ENCODE data around the gene MTR.

Gene MTR

DNA sequence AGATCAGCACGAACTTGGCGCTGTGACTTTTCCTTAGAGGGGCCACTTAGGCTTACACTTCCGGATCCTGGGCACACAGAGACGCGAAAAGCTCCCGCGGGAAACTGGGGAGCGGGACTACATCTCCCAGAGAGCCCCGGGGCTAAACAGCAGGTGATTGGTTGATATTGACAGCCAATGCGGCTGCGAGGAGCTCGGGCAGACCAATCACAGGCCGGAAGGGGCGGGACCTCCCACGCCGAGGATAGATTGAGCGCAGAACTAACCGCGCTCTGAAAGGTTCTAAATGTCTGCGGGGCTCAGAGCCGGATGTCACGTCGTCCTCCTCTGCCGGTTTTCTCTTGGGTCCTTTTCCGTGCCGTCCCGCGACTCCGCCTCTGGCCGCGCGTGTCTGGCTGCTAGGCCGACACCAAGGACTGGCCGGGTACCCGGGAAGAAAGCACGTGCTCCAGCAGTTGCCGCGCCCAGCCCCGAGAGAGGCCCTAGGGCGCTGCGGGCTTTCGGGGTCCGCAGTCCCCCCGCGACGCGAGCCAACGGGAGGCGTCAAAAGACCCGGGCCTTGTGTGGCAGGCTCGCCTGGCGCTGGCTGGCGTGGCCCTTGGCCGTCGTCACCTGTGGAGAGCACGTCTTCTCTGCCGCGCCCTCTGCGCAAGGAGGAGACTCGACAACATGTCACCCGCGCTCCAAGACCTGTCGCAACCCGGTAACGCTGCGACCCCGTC, at the start of gene MTR:
Gene MTR, plus strand, starts transcription at position 258 of the 722 bp plus-strand sequence. Its CDS starts 412 bp downstream, at position 670.
- peak; percentile 88 for DNase-seq

DNA sequence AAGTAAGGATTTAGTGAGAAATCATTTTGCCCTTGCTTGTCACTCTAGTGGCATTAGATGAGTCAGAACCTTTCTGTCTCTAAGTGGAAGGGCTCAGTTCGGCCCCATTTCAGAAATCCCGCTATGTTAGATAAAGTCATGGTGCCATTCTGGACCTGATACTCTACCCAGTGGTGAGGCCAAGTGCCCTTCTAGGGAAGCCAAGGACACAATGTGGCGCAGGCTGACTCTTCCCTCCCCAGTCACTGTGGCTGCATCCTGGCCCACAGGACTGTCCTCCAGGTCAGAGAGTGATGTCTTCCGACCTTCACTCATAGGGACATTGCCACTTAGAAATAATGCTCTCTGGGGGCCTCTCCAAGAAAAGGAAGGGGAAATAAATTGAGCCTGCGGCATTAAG, 48.3 kb upstream of the MTR start:
- DNase-seq = no peak

DNA sequence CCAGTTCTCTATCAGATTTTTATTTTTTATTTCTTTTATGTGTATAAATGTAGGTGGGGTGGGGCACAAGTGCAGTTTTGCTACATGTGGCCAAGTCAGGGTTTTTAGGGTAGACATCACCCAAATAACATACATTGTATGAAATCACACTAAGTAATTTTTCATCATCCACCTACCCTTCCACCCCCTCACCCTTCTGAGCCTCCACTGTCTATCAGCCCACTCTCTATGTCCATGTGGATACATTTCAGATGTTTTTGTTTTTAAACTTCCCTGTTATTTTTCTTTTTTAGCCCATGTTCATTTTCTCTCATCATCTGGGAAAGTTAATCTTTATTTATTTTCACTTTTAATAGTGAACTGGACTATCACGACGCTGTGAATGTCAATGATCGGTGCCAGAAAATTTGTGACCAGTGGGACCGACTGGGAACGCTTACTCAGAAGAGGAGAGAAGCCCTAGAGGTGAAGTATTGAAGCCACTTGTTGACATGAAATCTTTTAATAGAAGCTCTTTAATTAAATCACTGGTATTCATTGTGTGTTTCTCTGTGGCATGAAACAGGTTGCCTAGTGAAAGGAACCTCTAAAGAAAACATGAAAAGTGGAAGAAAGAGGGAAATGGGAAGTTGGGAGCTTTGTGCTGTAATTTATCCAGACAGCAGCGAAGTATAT, 47.6 kb upstream of the MTR start:
- no peak for DNase-seq

DNA sequence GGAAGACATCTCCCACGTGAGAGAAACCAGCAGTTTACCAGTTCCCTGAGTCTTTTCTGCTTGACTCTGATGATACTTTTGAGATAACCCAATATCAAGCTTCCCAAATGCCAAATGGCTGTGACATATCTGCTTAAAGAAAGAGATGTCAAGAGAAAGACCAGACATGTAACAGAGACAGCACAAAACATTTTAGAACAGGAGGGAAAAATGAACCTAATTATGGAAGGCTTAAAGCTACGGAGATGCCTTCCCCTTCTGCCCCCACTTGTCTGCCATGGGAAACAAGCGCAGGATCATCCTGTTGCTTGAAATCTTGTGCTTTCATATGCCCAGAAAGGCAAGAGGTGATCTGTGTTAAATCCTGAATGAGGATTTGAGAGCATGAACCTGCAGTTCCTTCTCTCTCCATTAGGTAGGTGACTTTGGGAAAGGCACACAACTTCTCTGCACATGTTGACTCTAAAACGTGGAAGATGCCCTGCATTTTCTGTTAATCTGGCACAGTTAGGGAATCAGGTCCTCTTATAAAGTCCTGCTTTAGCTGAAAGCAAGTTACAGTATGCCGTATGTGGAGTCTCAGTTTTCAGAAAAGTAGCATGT, 46.7 kb upstream of the MTR start:
- DNase-seq = no peak

DNA sequence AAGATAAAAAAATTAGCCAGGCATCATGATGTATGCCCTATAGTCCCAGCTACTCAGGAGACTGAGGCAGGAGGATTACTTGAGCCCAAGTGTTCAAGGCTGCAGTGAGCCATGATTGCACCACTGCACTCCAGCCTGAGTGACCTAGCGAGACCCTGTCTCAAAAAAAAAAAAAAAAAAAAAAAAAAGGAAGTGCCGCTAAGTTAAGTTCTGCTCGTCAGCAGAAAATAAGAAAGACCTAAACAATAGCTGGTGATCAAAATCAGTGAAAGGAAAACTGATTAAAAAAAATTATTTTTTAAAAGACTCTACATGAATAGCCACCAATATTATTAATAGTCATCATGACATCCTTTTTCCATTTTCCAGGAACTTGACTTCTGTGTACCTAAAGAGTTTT, 44.2 kb upstream of the MTR start:
- DNase-seq = no peak

DNA sequence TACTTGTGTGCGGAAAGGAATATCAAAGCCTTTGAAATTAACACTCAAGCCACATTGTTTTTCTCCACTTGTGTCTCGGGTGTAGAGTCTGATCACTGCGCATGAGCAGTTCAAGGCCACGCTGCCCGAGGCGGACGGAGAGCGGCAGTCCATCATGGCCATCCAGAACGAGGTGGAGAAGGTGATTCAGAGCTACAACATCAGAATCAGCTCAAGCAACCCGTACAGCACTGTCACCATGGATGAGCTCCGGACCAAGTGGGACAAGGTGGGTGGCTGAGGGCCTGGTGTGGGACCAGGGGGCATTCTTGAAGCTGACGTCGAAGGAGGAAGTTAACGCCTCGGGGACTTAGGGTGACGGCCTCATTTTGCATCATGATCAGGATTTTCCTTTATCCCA, 43.7 kb upstream of the MTR start:
- DNase-seq = no peak

DNA sequence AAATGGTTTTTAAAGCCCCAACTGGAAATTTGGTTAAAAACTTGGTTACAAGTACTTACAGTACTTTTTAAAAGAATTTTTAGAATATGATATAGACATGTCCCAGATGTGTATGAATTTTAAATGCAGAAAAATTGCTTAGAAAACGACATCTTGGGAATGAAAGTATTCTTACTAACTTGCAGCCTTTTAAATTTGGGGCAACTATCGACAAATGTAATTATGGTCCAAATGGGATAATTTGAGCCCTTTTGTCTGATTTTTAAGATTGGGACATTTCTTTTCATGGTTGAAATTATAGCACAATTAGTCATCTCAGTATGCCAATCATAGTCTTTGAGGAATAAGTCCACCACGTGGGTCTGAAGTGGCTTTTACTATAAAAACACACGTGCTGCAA, 43.2 kb upstream of the MTR start:
- no peak for DNase-seq

DNA sequence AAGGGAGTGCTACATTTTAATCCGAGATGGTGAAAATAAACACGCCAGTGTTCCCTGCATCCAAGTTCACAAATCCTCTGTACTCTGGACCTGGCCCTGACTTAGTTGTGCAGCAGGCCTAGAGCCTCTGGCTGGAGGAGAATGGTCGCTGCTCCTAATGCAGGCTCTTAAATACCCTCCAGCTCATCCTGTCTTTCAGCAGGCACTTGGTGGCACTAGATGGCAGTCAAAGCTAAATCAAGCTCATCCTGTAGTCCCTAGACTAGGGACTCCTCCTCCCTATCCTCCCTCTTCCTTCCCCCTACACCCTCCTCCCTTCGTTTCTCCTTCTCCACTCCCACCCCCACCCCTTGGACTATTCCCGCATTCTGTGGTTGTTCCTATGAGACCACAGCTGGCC, 41.6 kb upstream of the MTR start:
- DNase-seq = no peak

DNA sequence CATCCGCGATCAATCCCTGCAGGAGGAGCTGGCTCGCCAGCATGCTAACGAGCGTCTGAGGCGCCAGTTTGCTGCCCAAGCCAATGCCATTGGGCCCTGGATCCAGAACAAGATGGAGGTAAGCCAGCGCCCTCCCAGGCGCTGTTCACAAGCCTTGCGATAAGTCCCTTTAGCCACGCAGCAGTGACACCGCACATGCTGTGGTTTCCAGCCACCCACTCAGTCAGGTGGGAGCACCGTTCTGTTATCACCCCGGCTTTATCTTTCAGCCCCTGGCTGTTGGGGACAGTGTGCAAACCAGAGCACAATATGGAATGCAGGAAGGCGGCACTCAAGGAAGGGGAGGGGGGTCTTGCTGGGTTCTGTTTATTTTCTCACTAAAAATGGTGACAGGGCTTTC, 41.1 kb upstream of the MTR start:
- no peak for DNase-seq

DNA sequence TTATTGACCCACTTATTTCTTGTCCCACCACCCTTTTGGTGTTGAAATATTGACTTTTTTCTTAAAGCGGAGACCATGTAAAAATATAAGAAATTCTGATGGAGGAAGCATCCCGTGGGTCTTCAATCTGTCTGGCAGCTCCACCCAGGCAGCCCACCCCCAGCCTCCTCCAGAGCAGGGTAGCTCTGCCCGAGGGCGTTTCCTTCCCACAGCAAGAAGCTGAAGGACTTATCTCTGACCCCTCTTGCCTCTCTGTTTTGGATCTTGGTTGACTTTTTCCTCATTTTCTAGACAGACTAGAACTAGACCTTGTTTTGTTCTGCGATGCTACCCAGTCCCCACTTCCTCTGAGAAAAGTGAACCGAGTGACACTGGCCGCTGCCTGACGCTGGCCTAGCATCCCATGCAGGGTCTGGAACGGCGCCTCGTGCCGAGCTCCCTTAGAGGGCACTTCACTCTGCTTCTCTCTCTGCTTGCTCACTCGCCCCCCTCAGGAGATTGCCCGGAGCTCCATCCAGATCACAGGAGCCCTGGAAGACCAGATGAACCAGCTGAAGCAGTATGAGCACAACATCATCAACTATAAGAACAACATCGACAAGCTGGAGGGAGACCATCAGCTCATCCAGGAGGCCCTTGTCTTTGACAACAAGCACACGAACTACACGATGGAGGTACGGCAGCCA, 40.4 kb upstream of the MTR start:
- no peak for DNase-seq

DNA sequence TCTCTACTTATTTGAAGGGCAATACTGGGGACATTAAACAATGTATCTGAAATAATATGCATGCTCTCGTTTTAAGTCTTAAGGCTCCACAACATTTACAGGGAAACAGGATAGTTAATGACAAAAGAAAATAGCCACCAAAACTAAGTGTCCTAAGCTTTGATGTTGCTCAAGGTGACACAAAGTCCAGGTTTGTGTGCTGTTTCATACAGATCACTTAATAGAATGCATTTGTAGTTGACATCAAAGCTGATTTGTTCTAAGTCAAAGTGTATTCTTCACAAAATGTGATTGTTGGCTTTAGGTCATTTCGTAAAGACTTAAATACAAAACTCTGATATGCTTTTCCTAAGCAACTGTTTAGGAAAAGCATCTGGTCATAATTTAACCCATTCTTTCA, 37.5 kb upstream of the MTR start:
- no peak for DNase-seq

DNA sequence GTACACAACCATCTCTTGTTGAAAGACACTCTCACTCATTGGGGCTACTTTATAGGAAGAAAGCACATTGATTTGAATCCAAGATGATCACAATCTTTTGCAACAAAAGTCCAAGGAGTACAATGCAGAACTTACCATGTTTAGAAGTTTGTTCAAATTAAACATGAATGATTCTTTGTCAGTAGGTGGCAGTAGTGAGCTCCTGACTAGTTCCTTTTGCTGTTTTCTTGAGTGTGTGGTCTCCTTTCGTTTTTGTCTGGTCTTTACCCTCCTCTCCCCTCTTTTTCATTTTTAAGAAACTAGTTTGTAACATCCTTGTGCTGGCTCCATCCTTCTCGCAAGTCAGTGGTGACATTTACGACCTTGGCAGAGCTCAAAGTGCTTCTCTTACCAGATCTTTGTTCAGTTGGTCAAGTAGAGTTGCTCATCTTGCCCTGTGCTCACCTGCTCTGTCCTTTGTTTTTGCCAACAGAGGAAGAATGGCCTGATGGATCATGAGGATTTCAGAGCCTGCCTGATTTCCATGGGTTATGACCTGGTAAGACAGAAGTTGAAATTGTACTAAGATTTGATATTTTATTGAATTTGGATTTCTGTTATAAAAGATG, 35.7 kb upstream of the MTR start:
- DNase-seq = no peak

DNA sequence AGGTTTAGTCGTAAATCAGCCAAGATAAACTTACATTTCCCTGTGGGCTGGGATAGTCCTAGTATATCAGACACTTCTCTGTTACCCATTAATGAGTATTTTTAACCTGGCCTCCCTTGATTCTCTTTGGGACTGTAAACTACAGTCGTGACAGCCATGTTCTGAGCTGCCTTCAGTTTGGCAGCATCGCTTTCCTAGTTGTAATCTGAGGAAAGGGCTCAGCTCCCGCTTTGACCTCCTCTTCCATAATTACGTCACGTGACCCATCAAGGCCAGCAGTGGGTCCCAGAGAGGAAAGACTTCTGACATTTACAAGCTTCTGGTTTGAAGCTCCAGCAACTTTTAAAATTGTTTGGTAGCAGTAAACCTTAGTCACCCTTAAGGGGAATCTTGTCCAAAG, 34.6 kb upstream of the MTR start:
- DNase-seq = no peak

DNA sequence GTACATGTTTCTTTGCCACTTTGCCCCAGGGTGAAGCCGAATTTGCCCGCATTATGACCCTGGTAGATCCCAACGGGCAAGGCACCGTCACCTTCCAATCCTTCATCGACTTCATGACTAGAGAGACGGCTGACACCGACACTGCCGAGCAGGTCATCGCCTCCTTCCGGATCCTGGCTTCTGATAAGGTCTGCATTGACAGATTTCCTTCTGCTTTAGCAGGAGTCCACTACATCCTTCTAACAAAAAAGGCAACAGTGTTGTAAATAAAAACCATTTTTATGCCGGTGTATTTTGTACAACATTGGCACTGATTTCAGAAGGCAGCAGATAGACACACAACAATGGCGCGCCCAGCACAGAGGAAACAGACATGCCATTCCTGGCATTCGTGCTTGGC, 34.1 kb upstream of the MTR start:
- no peak for DNase-seq

DNA sequence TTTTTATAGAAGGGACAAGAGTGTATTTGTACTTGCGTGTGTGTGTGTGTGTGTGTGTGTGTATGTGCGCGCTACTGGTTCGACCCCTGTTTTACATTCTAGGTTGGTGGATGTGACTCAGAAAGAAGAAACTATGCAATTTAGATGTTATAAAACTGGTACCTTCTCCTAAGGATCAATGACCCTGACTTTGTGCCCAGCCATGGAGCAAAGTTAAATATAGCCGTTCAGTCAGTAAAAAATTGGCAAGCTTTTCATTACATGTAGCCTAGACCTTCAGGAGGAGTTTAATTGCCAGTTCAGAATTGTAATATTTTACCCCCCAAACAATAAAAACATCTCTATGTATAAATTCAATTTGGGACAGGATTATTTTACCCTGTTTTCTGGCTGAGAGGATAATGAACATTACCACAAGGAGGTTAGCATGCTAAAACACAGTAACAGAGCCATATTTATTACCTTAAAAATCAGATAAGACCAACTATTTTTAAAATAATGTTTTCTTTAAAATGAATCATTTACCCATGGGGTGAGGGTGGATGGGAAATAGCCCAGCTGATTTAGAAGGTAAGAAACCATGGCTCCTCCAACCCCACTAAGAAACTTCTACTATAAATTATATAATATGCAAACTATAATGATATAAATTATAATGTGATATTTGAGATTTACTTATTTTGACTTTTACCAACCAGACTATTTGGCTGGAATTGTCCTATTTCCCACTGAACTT, 33.5 kb upstream of the MTR start:
- DNase-seq = no peak

DNA sequence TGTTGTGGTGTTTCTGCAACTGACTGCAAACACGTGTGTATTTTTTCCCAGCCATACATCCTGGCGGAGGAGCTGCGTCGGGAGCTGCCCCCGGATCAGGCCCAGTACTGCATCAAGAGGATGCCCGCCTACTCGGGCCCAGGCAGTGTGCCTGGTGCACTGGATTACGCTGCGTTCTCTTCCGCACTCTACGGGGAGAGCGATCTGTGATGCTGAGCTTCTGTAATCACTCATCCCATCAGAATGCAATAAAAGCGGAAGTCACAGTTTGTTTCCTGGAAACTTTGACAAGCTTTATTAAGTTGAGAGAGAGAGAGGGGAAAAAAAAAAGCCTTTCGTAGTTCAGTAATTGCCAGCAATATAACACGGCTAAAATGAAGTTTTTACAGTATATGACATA, 32.7 kb upstream of the MTR start:
- no peak for DNase-seq

DNA sequence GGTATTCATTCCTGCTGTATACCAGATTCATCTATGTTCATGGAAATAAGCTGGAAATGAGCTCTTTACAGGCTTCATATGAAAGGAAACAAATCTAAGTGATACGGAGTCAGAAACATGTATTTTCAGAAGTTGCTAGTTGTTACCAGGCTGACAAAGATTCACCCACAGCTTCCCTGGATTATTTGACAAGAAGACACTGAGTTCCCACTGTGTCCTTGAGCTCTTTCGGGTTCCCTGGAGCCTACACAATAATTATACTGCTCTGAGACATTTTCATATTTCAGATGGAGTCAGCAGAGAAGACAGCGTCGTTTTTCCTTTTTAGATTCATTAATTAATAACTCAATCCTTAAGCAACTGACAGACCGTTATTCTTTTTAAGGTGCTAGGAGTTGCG, 29.3 kb upstream of the MTR start:
- no peak for DNase-seq

DNA sequence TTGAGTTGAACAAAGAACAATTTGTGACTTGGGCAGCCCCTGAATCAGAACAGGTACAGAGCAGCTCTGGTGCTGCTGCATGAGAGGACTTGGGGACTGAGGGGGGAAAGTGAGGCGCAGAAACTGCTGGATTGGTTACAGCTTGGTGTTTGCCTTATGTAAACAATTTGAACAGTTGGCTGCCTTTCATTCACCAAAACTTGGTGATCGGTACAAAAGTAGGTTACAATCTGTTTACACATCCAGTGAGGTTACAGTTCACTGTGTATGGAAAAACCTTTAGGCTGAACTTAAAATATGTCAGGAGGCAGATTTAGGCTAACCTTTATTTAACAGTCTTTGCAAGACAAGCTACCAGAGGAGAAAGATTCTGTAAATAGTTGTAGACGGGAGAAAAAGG, 28.6 kb upstream of the MTR start:
- no peak for DNase-seq

DNA sequence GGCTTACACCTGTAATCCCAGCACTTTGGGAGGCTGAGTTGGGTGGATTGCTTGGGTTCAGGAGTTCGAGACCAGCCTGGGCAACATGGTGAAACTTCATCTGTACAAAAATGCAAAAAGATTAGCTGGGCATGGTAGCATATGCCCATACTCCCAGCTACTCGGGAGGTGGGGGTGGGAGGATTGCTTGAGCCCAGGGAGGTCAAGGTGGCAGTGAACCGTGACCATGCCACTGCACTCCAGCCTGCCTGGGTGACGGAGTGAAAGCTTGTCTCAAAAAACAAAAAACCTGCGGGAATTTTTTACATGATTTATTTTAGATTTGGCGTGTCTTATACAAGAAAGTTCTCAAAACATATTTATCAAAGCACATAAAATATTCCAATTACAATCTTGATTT, 27.8 kb upstream of the MTR start:
- no peak for DNase-seq

DNA sequence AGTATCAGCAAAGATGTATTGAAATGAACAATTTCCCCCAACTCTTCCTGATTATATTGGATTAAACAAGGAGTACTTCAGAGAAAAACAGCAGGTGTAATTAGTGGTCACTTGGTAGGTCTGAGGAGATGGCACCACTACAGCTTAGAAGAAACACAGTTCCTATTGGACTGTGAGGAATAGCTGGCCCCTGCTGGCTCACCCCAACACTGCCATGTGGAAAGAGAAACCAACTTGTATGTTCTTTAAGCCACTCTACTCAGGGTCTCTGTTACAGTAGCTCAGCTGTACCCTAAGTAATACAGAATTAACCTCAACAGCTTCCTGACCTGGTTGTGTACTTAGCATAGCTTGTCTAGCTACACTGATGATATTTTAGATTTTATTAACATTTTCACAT, 26.5 kb upstream of the MTR start:
- DNase-seq = no peak

DNA sequence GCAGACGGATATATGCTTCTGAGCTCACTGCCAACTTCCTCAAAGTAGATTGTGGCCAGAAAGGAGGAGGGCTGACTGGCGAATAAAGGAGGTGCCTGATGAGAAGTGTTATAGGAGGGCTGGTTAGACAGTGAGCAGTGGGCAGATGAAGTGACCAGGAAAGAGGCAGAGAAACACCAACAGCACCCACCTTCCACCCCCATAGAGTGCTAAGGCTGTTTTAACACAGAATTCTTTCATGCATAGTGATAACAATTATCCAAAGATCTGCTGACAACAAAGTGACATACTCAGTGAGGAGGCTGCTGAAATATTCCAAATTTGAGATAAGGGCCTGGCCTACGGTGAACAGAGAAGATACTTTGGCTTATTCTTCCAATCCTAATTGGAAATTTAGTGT, 21.2 kb upstream of the MTR start:
- DNase-seq = no peak

DNA sequence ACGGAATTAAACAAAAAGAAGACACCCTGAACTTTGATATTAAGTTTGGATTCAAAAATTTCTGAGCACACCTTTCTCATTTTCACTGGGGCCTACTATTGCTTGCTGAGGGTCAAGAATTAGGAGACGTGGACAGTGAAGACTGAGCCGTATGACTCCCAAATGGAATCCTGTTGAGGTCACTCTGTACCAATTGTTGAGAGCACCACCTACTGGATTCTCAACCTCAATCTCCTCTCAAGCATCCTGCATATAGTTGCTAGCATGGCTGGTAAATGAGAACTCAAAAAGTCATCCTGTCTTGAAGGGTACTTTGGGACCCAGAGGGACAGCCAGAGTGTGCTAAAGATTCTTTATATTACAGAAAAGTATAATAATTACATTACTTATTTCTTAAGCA, 20.2 kb upstream of the MTR start:
- no peak for DNase-seq

DNA sequence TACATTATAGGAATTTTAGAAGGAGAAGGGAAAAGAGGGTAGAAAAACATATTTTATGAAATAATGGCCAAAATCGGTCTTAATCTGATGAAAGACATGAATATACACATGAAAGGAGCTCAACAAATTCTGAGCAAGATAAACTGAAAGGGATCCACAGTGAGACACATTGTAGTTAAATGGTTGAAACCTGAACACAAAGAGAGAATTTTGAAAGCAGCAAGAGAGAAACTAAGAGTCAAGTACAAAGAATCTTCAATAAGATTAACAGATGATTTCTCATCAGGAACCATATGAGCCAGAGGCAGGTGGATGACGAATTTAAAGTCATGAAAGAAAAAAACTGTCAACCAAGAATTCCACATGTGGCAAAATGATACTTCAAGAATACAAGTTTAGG, 15.8 kb upstream of the MTR start:
- no peak for DNase-seq
